HEK293 (cell line): ENCODE results near the gene KIF18A.
"Not testable (repeated sequence)": the region's sequence is repeated elsewhere in the genome, so short reads cannot be mapped to it uniquely, and the experiment has no call there.

Experiments used
- CTCF ChIA-PET: fragments of 350-600 bp; formaldehyde crosslinking; extraction: SDS; loops from one replicate; lab custom pipeline; 2021; ENCODE audit warnings: antibody characterized with exemption; lab: Yijun Ruan, JAX
- POLR2A ChIA-PET: fragments of 300-600 bp; formaldehyde crosslinking; extraction: SDS; loops from one replicate; lab custom pipeline; 2020; ENCODE audit warnings: antibody characterized with exemption, inconsistent platforms; lab: Yijun Ruan, JAX
- H3K27ac ChIP-seq: fragments of 200-500 bp; sonication (Bioruptor generic); 2 replicates; pipeline ENCODE4 v1.5.1; 2014; ENCODE audit warnings: low read depth, low read length, control low read depth, inconsistent platforms; ENCODE audit errors: extremely low read depth
- H3K36me3 ChIP-seq, 2 experiments: fragments of 200-500 bp in 1 of 2; sonication (Bioruptor generic) in 1 of 2; 1 replicate in 1 of 2; 2 replicates in 1 of 2; pipeline ENCODE4 v1.5.1; 2014 to 2017; ENCODE audit warnings: inconsistent platforms in 2 of 2, low read length in 2 of 2; ENCODE audit not compliant: control insufficient read depth in 2 of 2, insufficient read depth in 1 of 2
- H3K4me1 ChIP-seq: fragments of 200-500 bp; sonication (Bioruptor generic); 2 replicates; pipeline ENCODE4 v1.5.1; 2014; ENCODE audit warnings: mild to moderate bottlenecking, low read length, inconsistent platforms; ENCODE audit not compliant: control insufficient read depth, insufficient read depth
- H3K4me3 ChIP-seq: 2 replicates; pipeline ENCODE4 v1.5.1; 2011; ENCODE audit warnings: low read depth, mild to moderate bottlenecking, control low read depth, low read length, moderate library complexity
- H3K9me3 ChIP-seq: fragments of 200-500 bp; sonication (Bioruptor generic); 2 replicates; pipeline ENCODE4 v1.5.1; 2014; ENCODE audit warnings: low read depth, low read length, inconsistent platforms; ENCODE audit not compliant: control insufficient read depth, insufficient read depth
- HOXA7 ChIP-seq: sonication (generic); formaldehyde crosslinking; IDR thresholded peaks from 2 replicates; pipeline ENCODE4 v1.8.1; 2022; ENCODE audit warnings: missing genetic modification reagents, borderline replicate concordance
- IKZF3 ChIP-seq: fragments of 450-650 bp; IDR thresholded peaks from 2 replicates; pipeline ENCODE4 v1.5.0; 2018; ENCODE audit warnings: missing biosample characterization, mild to moderate bottlenecking, missing genetic modification characterization, moderate library complexity
- OSR2 ChIP-seq: fragments of 450-650 bp; formaldehyde crosslinking; IDR thresholded peaks from 2 replicates; pipeline ENCODE4 v1.5.1; 2016; ENCODE audit warnings: missing biosample characterization, missing genetic modification characterization
- PRDM10 ChIP-seq: fragments of 450-650 bp; formaldehyde crosslinking; IDR thresholded peaks from 2 replicates; pipeline ENCODE4 v1.5.1; 2016; ENCODE audit warnings: missing biosample characterization, missing genetic modification characterization
- SP3 ChIP-seq: fragments of 450-650 bp; formaldehyde crosslinking; IDR thresholded peaks from 2 replicates; pipeline ENCODE4 v1.5.1; 2016; ENCODE audit warnings: missing biosample characterization, missing genetic modification characterization
- ZBTB10 ChIP-seq: fragments of 450-650 bp; formaldehyde crosslinking; IDR thresholded peaks from 2 replicates; pipeline ENCODE4 v1.5.1; 2016; ENCODE audit warnings: missing biosample characterization, missing genetic modification characterization
- ZBTB7A ChIP-seq: fragments of 450-650 bp; formaldehyde crosslinking; IDR thresholded peaks from 2 replicates; pipeline ENCODE4 v1.5.1; 2016; ENCODE audit warnings: low read depth, missing biosample characterization, missing genetic modification characterization
- ZFP3 ChIP-seq: fragments of 450-650 bp; formaldehyde crosslinking; IDR thresholded peaks from 2 replicates; pipeline ENCODE4 v1.5.1; 2016; ENCODE audit warnings: low read depth, missing biosample characterization, missing genetic modification characterization
- ZNF132 ChIP-seq: fragments of 450-650 bp; formaldehyde crosslinking; IDR thresholded peaks from 2 replicates; pipeline ENCODE4 v1.5.1; 2017; ENCODE audit warnings: missing biosample characterization, missing genetic modification characterization, borderline replicate concordance
- ZNF146 ChIP-seq: fragments of 450-650 bp; formaldehyde crosslinking; IDR thresholded peaks from 2 replicates; pipeline ENCODE4 v1.5.1; 2016; ENCODE audit warnings: missing biosample characterization, missing genetic modification characterization
- ZNF148 ChIP-seq: fragments of 450-650 bp; formaldehyde crosslinking; IDR thresholded peaks from 2 replicates; pipeline ENCODE4 v1.5.0; 2017; ENCODE audit warnings: missing biosample characterization, missing genetic modification characterization, borderline replicate concordance
- ZNF155 ChIP-seq: fragments of 450-650 bp; formaldehyde crosslinking; IDR thresholded peaks from 2 replicates; pipeline ENCODE4 v1.5.1; 2016; ENCODE audit warnings: missing biosample characterization, missing genetic modification characterization
- ZNF169 ChIP-seq: fragments of 450-650 bp; formaldehyde crosslinking; IDR thresholded peaks from 2 replicates; pipeline ENCODE4 v1.5.1; 2016; ENCODE audit warnings: missing biosample characterization, missing genetic modification characterization
- ZNF221 ChIP-seq: fragments of 450-650 bp; formaldehyde crosslinking; IDR thresholded peaks from 2 replicates; pipeline ENCODE4 v1.5.1; 2017; ENCODE audit warnings: missing biosample characterization, missing genetic modification characterization, borderline replicate concordance
- ZNF48 ChIP-seq: fragments of 450-650 bp; formaldehyde crosslinking; IDR thresholded peaks from 2 replicates; pipeline ENCODE4 v1.5.1; 2016; ENCODE audit warnings: missing biosample characterization, missing genetic modification characterization
- ZNF549 ChIP-seq: fragments of 450-650 bp; IDR thresholded peaks from 2 replicates; pipeline ENCODE4 v1.5.1; 2018; ENCODE audit warnings: missing biosample characterization, missing genetic modification characterization, mild to moderate bottlenecking, inconsistent platforms, moderate library complexity
- ZNF645 ChIP-seq: fragments of 450-650 bp; formaldehyde crosslinking; IDR thresholded peaks from 2 replicates; pipeline ENCODE4; 2016; ENCODE audit warnings: missing biosample characterization, missing genetic modification characterization
- ZNF843 ChIP-seq: fragments of 450-650 bp; formaldehyde crosslinking; IDR thresholded peaks from 2 replicates; pipeline ENCODE4 v1.5.1; 2016; ENCODE audit warnings: missing biosample characterization, missing genetic modification characterization
- ZSCAN18 ChIP-seq: fragments of 450-650 bp; formaldehyde crosslinking; IDR thresholded peaks from 2 replicates; pipeline ENCODE4 v1.5.1; 2016; ENCODE audit warnings: missing biosample characterization, missing genetic modification characterization

Gene KIF18A

GRCh38 chr11:28087192-28087591 lies 20.8 kb downstream of the KIF18A start:
- H3K9me3 ChIP-seq, H3K4me1 ChIP-seq, H3K4me3 ChIP-seq, H3K27ac ChIP-seq, POLR2A ChIA-PET: not testable (repeated sequence)
- H3K36me3 ChIP-seq, result peaks cover 11 to 39% of the 10 kb centered on the region in 2 experiments; a peak in 2 of 3 replicates
- TF ChIP-seq ZNF146 (tag by site-specific recombination), result peak; percentile 88
- CTCF ChIA-PET, result interaction anchor here (0.7 kb wide), 2 partner anchors 387 to 388 kb away, joined by 3 to 4 read pairs; no protein-coding TSS in a partner anchor

GRCh38 chr11:28086569-28086968 lies 21.4 kb downstream of the KIF18A start:
- POLR2A ChIA-PET, result no interaction called here
- peaks cover 11 to 45% of the 10 kb centered on the region in 2 experiments; a peak in 2 of 3 replicates for H3K36me3 ChIP-seq

GRCh38 chr11:28083118-28083517 lies 24.8 kb downstream of the KIF18A start:
- no peaks in the 10 kb centered on the region for H3K4me1 ChIP-seq
- CTCF ChIA-PET, result no interaction called here
- no peak overlapping the region for H3K27ac ChIP-seq
- no peak overlapping the region for H3K4me3 ChIP-seq
- no peak for TF ChIP-seq ZSCAN18 (tag by site-specific recombination)
- no peak for TF ChIP-seq ZBTB7A (tag by site-specific recombination)
- no peak for TF ChIP-seq ZNF843 (tag by site-specific recombination)
- TF ChIP-seq ZNF645 (tag by site-specific recombination), result no peak
- no peak for TF ChIP-seq SP3 (tag by site-specific recombination)
- TF ChIP-seq ZBTB10, result no peak
- TF ChIP-seq, all 188 proteins: peak for 0
- POLR2A ChIA-PET, result no interaction called here
- Histone ChIP-seq H3K36me3 (peaks cover 4 to 50% of the 10 kb centered on the region in 2 experiments; a peak in 2 of 3 replicates), H3K9me3 (no peaks in the 10 kb centered on the region)

More at GRCh38 chr11:28086569-28086968, 21.4 kb downstream of the KIF18A start:
- Histone ChIP-seq H3K27ac (no peak overlapping the region), H3K9me3 (no peaks in the 10 kb centered on the region), H3K4me1 (no peaks in the 10 kb centered on the region), H3K4me3 (no peak overlapping the region)
- TF ChIP-seq ZNF221, result no peak
- TF ChIP-seq ZNF549 (tag by site-specific recombination), result no peak
- TF ChIP-seq ZNF48, result no peak
- no peak for TF ChIP-seq IKZF3
- TF ChIP-seq OSR2, result no peak
- TF ChIP-seq ZNF132, result no peak
- TF ChIP-seq HOXA7 (CRISPR knock-in tag), result no peak
- no peak for TF ChIP-seq ZNF169 (tag by site-specific recombination)
- no peak for TF ChIP-seq ZFP3 (tag by site-specific recombination)
- TF ChIP-seq ZNF155, result no peak
- TF ChIP-seq ZNF148 (tag by site-specific recombination), result no peak
- TF ChIP-seq PRDM10 (tag by site-specific recombination), result no peak
- CTCF ChIA-PET, result interaction anchor here (0.6 to 0.7 kb wide), 2 partner anchors 26 to 386 kb away, joined by 3 to 4 read pairs; no protein-coding TSS in a partner anchor
